Liver (tissue), 5 donors: ENCODE data around the gene C2CD5. TPM values are rescaled to one million over a fixed set of nuclear protein-coding genes. Genes with fewer than 3 reads are reported as not detected.

ENCODE experiments used
- EGR1 ChIP-seq, 2 donors: IDR thresholded peaks; 2 replicates each; pipeline ENCODE4 v1.6.1; 2016 to 2018; ENCODE audit warnings: antibody characterized with exemption in 2 of 2, low read depth in 2 of 2
- HNF4G ChIP-seq: IDR thresholded peaks from 2 replicates; pipeline ENCODE4 v1.6.1; 2016; ENCODE audit warnings: antibody characterized with exemption
- JUND ChIP-seq, 2 donors: IDR thresholded peaks; 2 replicates each; pipeline ENCODE4 v1.6.1; 2016; ENCODE audit warnings: antibody characterized with exemption in 2 of 2
- SP1 ChIP-seq: IDR thresholded peaks from 2 replicates; pipeline ENCODE4 v1.6.1; 2018; ENCODE audit warnings: antibody characterized with exemption, mild to moderate bottlenecking
- polyA plus RNA-seq, 2 donors: library from polyadenylated mRNA; stranded (reverse) in 1 of 2; unstranded in 1 of 2; fragments of 200-250 nt in 1 of 2; fragments of >200 nt in 1 of 2; fragmentation: Nextera tagmentation in 1 of 2; extraction: Ambion mirVana in 1 of 2; gene quantifications; one replicate each; pipeline versions ENCODE4 v1.2.1 to v1.2.3, GENCODE V29; 2013 to 2015
- total RNA-seq, 2 donors: library from RNA; depleted of rRNA; stranded (reverse); fragments of >200 nt; gene quantifications; one replicate each; pipeline ENCODE4 v1.2.3, GENCODE V29; 2014
- TF ChIP-seq, protein P1 (sequence below): IDR thresholded peaks from 2 replicates; pipeline ENCODE4 v1.6.1; 2016; ENCODE audit warnings: antibody characterized with exemption, mild to moderate bottlenecking
- TF ChIP-seq, protein P2 (sequence below): IDR thresholded peaks from 2 replicates; pipeline ENCODE4 v1.6.1; 2016; ENCODE audit warnings: antibody characterized with exemption
- donor health status: healthy.
- donor health status: healthy.
- donor health status: healthy.

C2CD5 gene
- total and polyA plus RNA-seq, 4 donors = 5.8 to 25.0 (median 13.2) TPM

DNA sequence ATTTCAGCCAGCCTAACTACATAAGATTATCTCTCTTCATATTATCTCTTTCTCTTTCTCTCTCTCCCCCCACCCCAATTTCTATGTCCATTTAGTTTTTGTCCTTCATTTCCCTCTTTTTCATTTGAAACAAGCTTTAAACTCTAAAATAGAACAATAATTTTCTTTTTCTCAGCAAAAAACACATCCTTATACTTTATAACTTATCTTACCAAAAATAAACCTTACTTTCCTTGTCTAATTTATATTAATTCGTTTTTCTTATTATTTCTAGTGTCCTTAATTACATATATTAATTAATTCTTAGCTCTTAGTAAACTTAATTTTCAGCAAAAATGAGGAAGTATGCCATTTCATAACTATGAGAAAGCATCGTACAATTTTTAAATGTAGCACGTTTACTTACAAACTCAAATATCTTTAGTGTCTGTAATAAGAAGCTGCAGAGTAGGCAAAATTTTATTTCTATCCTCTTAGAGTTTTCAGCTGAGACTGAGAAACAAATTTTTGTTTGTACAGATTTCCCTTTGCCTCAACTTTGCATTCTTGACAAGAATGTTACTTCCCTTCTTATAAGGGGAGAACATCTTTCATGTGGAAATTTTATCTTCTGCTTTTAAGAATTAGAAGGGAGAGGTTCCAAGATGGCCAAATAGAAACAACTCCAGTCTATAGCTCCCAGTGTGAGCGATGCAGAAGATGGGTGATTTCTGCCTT lies 144.7 kb downstream of the C2CD5 start (continued):
- TF ChIP-seq, protein P1, sequence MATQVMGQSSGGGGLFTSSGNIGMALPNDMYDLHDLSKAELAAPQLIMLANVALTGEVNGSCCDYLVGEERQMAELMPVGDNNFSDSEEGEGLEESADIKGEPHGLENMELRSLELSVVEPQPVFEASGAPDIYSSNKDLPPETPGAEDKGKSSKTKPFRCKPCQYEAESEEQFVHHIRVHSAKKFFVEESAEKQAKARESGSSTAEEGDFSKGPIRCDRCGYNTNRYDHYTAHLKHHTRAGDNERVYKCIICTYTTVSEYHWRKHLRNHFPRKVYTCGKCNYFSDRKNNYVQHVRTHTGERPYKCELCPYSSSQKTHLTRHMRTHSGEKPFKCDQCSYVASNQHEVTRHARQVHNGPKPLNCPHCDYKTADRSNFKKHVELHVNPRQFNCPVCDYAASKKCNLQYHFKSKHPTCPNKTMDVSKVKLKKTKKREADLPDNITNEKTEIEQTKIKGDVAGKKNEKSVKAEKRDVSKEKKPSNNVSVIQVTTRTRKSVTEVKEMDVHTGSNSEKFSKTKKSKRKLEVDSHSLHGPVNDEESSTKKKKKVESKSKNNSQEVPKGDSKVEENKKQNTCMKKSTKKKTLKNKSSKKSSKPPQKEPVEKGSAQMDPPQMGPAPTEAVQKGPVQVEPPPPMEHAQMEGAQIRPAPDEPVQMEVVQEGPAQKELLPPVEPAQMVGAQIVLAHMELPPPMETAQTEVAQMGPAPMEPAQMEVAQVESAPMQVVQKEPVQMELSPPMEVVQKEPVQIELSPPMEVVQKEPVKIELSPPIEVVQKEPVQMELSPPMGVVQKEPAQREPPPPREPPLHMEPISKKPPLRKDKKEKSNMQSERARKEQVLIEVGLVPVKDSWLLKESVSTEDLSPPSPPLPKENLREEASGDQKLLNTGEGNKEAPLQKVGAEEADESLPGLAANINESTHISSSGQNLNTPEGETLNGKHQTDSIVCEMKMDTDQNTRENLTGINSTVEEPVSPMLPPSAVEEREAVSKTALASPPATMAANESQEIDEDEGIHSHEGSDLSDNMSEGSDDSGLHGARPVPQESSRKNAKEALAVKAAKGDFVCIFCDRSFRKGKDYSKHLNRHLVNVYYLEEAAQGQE = no peak
- no peak for TF ChIP-seq SP1
- no peak for TF ChIP-seq JUND (IDR thresholded peaks at IDR 0.05)
- TF ChIP-seq, protein P2, sequence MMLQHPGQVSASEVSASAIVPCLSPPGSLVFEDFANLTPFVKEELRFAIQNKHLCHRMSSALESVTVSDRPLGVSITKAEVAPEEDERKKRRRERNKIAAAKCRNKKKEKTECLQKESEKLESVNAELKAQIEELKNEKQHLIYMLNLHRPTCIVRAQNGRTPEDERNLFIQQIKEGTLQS = no peak
- no peak for TF ChIP-seq HNF4G
- TF ChIP-seq EGR1 (IDR thresholded peaks at IDR 0.05; ENCODE audit: low read depth in 2 of 2) = no peak

Other genes with a start within 250 kb of the C2CD5 start
- 1 to 10 TPM in 1 of 2 donors, under 1 TPM in 1; 0.17 to 1.0 TPM for gene ST8SIA1, start 209.8 kb downstream of the C2CD5 start, total RNA-seq
- under 1 TPM in 1 of 2 donors, not detected in 1; 0.02 TPM for gene ST8SIA1, start 209.8 kb downstream of the C2CD5 start, polyA plus RNA-seq
- 10 to 100 TPM; 31.4 to 51.4 TPM for gene ETNK1, start 80.6 kb upstream of the C2CD5 start, total RNA-seq
- 10 to 100 TPM; 15.6 to 22.7 TPM for gene ETNK1, start 80.6 kb upstream of the C2CD5 start, polyA plus RNA-seq